ENCODE data around the gene FNDC3B.

GRCh38 chr3:172134352-172134751 lies 95.0 kb downstream of the FNDC3B start:
- TF ChIP-seq EHMT2 (IDR thresholded peaks at IDR 0.05; ENCODE audit: low read depth) (no peak), CTCF (IDR thresholded peaks at IDR 0.05) (no peak), BHLHE40 (IDR thresholded peaks at IDR 0.05; ENCODE audit: low read depth, low read length) (no peak), CBX8 (IDR thresholded peaks at IDR 0.05) (no peak), SMC3 (IDR thresholded peaks at IDR 0.05) (no peak), USF2 (IDR thresholded peaks at IDR 0.05) (no peak), E2F6 (IDR thresholded peaks at IDR 0.05; ENCODE audit: borderline replicate concordance, low read depth) (no peak), POLR2A (IDR thresholded peaks at IDR 0.05; ENCODE audit: low read length) (no peak), MAFK (IDR thresholded peaks at IDR 0.05; ENCODE audit: partially characterized antibody) (no peak), PBX3 (IDR thresholded peaks at IDR 0.05) (no peak), JUN (IDR thresholded peaks at IDR 0.05) (no peak), RCOR1 (IDR thresholded peaks at IDR 0.05; ENCODE audit: low read depth, low read length) (no peak), REST (IDR thresholded peaks at IDR 0.05) (no peak)

Data from A549 (cell line).